ENCODE measurements around the gene STEAP2. TPM values are rescaled to one million over a fixed set of nuclear protein-coding genes. Genes with fewer than 3 reads are reported as not detected.

The STEAP2 gene
- 10 to 100 TPM; 29.9 to 46.3 (median 42.5) TPM for total RNA-seq
- polyA plus RNA-seq, result 16.7 TPM
- long read RNA-seq, donor 1, full-length matches to known transcripts, result 8 of 15 reads
- long read RNA-seq, donor 1, partial matches to known transcripts, result 3 of 15 reads
- long read RNA-seq, donor 1, other reads (novel, unspliced or antisense), result 4 of 15 reads
- long read RNA-seq, donor 2, full-length matches to known transcripts, result 2 of 7 reads
- long read RNA-seq, donor 2, partial matches to known transcripts, result 2 of 7 reads
- long read RNA-seq, donor 2, other reads (novel, unspliced or antisense), result 3 of 7 reads
- long read RNA-seq, donor 3, full-length matches to known transcripts, result 5 of 22 reads
- long read RNA-seq, donor 3, partial matches to known transcripts, result 7 of 22 reads
- long read RNA-seq, donor 3, other reads (novel, unspliced or antisense), result 10 of 22 reads
- long read RNA-seq, donor 4, full-length matches to known transcripts, result 2 of 8 reads
- long read RNA-seq, donor 4, partial matches to known transcripts, result 0 of 8 reads
- long read RNA-seq, donor 4, other reads (novel, unspliced or antisense), result 6 of 8 reads

DNA sequence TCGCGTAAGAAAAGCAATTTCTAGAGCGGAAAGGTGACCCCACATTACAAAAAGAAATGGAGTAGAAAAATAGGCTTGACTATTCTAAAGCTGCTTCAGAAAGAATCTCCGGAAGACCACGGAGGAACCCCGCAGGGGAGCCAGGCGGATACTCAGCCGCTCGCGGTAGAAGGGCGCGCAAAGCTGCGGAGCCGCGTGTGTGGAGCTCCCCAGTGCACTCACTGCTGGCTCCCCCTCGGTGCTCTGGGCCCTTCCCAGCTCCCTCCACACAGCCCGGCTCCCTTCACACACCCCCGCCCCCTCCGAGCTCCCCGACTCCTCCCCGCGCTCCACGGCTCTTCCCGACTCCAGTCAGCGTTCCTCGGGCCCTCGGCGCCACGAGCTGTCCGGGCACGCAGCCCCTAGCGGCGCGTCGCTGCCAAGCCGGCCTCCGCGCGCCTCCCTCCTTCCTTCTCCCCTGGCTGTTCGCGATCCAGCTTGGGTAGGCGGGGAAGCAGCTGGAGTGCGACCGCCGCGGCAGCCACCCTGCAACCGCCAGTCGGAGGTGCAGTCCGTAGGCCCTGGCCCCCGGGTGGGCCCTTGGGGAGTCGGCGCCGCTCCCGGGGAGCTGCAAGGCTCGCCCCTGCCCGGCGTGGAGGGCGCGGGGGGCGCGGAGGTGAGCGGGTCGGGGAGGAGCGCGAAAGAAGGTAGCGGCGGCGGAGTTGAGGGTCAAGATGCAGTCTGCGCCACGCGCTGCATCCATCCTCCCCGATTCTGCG, at the start of gene STEAP2:
STEAP2 (plus strand) TSS at position 350 of the 758 bp plus-strand sequence. CDS start 13,343 bp downstream, outside the sequence.
- intact Hi-C loops (cut with DNase I), result no loop called here
- Histone ChIP-seq H3K9me3 (ENCODE audit: control insufficient read depth, low read length) (no peaks in the 10 kb centered on the region), H3K4me1 (ENCODE audit: control insufficient read depth, insufficient read depth, low read length) (no peaks in the 10 kb centered on the region), H3K27me3 (ENCODE audit: control insufficient read depth, insufficient read depth) (no peaks in the 10 kb centered on the region), H3K27ac (ENCODE audit: low read length) (peak within 1 kb of the TSS; percentile 91), H3K4me3 (ENCODE audit: low read length) (peak within 1 kb of the TSS; percentile 66)
- DNase-seq (peak; percentile 93 to 97 (median 96)), ATAC-seq (peak; percentile 100)
- under 1% methylated on average over 73 of the region's 73 CpGs for WGBS

DNA sequence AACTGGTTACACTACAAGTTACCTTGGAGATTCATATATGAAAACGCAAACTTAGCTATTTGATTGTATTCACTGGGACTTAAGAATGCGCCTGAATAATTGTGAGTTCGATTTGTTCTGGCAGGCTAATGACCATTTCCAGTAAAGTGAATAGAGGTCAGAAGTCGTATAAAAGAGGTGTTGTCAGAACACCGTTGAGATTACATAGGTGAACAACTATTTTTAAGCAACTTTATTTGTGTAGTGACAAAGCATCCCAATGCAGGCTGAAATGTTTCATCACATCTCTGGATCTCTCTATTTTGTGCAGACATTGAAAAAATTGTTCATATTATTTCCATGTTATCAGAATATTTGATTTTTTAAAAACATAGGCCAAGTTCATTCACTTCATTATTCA, 48.0 kb upstream of the STEAP2 start:
- intact Hi-C loops (cut with DNase I), result loop anchor here in 1 of 4 donors (10.0 kb wide), 1 partner anchor 271 kb away; no protein-coding TSS in a partner anchor
- DNase-seq (no peak), ATAC-seq (no peak)
- H3K9me3 ChIP-seq (ENCODE audit: control insufficient read depth, low read length), result no peaks in the 10 kb centered on the region
- H3K4me1 ChIP-seq (ENCODE audit: control insufficient read depth, insufficient read depth, low read length), result no peaks in the 10 kb centered on the region
- no peak overlapping the region for H3K27ac ChIP-seq (ENCODE audit: low read length)
- 86% methylated on average over 5 of the region's 5 CpGs for WGBS
- H3K4me3 ChIP-seq (ENCODE audit: low read length), result no peak overlapping the region
- H3K27me3 ChIP-seq (ENCODE audit: control insufficient read depth, insufficient read depth), result no peaks in the 10 kb centered on the region

DNA sequence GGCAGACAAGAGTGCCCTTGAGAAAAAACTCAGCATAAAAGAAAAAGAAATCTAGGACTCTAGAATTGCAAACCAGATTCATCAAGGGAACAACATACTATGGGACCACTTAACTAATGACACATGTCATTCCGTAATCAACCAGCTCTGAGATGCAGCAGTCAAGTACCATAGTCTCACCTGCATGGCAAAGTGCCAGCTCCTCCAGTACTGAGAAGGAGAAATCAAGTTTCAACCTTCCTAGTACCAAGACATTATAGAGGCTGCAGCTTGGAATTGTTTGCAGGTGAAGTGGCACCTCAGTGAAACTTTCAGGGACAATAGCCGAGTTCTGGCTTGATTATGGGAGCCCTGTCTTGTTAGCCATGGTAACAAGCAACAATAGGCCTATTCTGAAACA, 45.8 kb upstream of the STEAP2 start:
- intact Hi-C loops (cut with DNase I), result loop anchor here in 1 of 4 donors (10.0 kb wide), 1 partner anchor 269 kb away; no protein-coding TSS in a partner anchor
- no peak for DNase-seq
- Histone ChIP-seq H3K27me3 (ENCODE audit: control insufficient read depth, insufficient read depth) (no peaks in the 10 kb centered on the region), H3K4me1 (ENCODE audit: control insufficient read depth, insufficient read depth, low read length) (no peaks in the 10 kb centered on the region), H3K27ac (ENCODE audit: low read length) (no peak overlapping the region), H3K4me3 (ENCODE audit: low read length) (no peak overlapping the region), H3K9me3 (ENCODE audit: control insufficient read depth, low read length) (no peaks in the 10 kb centered on the region)
- 75% methylated on average over 2 of the region's 2 CpGs for WGBS
- ATAC-seq, result no peak

DNA sequence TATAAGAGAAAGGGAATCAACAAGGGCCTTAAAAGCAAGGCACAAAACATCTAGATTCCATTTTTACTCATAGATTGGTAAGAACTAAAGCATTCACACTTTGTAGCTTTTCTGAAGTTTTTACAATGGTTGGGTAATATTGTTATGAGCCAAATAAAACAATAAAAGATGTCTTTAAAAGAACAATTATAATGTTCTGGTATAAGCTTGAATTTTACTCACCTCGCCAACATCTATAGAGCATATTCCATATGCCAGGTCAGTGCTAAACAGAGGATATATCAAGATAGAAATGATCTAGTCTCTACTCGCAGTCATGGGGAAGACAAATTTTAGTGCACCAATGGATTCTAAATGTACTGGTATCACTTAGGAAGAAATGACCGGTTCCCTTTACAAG, 45.4 kb upstream of the STEAP2 start:
- H3K9me3 ChIP-seq (ENCODE audit: control insufficient read depth, low read length), result no peaks in the 10 kb centered on the region
- no peaks in the 10 kb centered on the region for H3K4me1 ChIP-seq (ENCODE audit: control insufficient read depth, insufficient read depth, low read length)
- no peak for DNase-seq
- intact Hi-C loops (cut with DNase I), result loop anchor here in 1 of 4 donors (10.0 kb wide), 1 partner anchor 269 kb away; no protein-coding TSS in a partner anchor
- no peak overlapping the region for H3K27ac ChIP-seq (ENCODE audit: low read length)
- no peak overlapping the region for H3K4me3 ChIP-seq (ENCODE audit: low read length)
- no peaks in the 10 kb centered on the region for H3K27me3 ChIP-seq (ENCODE audit: control insufficient read depth, insufficient read depth)
- ATAC-seq, result no peak
- 87% methylated on average over 3 of the region's 3 CpGs for WGBS

DNA sequence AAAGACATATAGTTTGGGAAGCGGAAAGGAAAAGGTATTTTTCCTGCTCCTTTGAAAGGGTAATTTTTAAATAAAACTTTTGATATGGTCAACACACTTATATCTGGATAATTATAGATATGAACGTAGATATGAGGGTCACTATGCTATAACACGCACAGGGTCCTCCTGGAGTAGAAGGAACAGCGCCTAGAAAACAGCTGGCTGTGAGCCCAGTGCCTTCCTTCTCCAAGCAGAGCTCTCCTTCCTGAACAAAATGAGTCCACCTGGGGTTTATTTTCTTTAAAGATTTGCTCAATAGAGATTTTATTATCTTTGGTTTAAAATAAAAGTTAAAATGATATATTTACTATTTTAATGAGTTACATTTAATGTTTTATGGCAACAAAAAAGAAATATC, 44.2 kb upstream of the STEAP2 start:
- ATAC-seq, result no peak
- H3K27ac ChIP-seq (ENCODE audit: low read length), result no peak overlapping the region
- no peaks in the 10 kb centered on the region for H3K27me3 ChIP-seq (ENCODE audit: control insufficient read depth, insufficient read depth)
- intact Hi-C loops (cut with DNase I), result loop anchor here in 1 of 4 donors (10.0 kb wide), 1 partner anchor 267 kb away; no protein-coding TSS in a partner anchor
- WGBS, result 61% methylated on average over 4 of the region's 4 CpGs
- H3K4me3 ChIP-seq (ENCODE audit: low read length), result no peak overlapping the region
- H3K4me1 ChIP-seq (ENCODE audit: control insufficient read depth, insufficient read depth, low read length), result no peaks in the 10 kb centered on the region
- DNase-seq, result no peak
- H3K9me3 ChIP-seq (ENCODE audit: control insufficient read depth, low read length), result no peaks in the 10 kb centered on the region

DNA sequence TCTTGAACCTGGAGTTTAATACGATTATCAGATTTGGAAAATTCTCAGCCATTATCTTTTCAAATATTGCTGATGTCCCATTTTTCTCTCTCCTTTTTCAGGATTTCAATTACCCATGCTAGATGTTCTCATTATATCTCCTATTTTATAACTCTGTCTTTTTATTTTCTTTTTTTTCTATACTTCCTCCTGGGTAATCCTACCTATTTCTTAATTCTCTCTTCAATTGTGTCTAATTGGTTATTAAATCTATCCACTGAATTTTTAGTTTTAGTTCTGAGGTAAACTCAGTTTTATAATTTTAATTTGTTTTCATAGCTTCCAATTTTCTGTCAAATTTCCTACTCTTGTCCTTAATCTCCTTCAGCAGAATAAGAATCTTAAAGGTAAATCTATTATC, 41.6 kb upstream of the STEAP2 start:
- 96% methylated on average over 1 of the region's 1 CpG for WGBS
- H3K4me3 ChIP-seq (ENCODE audit: low read length), result no peak overlapping the region
- H3K9me3 ChIP-seq (ENCODE audit: control insufficient read depth, low read length), result no peaks in the 10 kb centered on the region
- no peak overlapping the region for H3K27ac ChIP-seq (ENCODE audit: low read length)
- ATAC-seq, result no peak
- no peaks in the 10 kb centered on the region for H3K4me1 ChIP-seq (ENCODE audit: control insufficient read depth, insufficient read depth, low read length)
- no peak for DNase-seq
- intact Hi-C loops (cut with DNase I), result loop anchor here in 1 of 4 donors (10.0 kb wide), 1 partner anchor 265 kb away; no protein-coding TSS in a partner anchor
- no peaks in the 10 kb centered on the region for H3K27me3 ChIP-seq (ENCODE audit: control insufficient read depth, insufficient read depth)

DNA sequence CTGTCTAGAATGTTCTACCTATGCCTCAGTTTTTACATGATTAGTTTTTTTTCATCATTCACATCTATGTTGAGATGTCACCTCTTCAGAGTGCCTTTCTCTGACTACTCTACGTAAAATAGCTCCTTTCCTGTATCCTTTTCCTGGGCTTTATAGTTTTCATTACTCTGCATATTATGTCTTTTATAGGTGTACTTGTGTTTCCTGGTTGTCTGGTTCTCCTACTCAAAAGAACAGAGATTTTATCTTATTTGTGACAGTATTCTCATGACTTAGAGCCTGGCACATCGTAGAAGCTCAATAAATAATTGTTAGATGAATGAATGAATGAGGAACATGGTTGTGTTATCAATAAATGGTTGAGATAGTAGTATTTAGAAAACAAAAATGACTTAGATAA, 39.4 kb upstream of the STEAP2 start:
- no peak for ATAC-seq
- no peak overlapping the region for H3K4me3 ChIP-seq (ENCODE audit: low read length)
- DNase-seq, result no peak
- H3K4me1 ChIP-seq (ENCODE audit: control insufficient read depth, insufficient read depth, low read length), result no peaks in the 10 kb centered on the region
- no peak overlapping the region for H3K27ac ChIP-seq (ENCODE audit: low read length)
- no peaks in the 10 kb centered on the region for H3K27me3 ChIP-seq (ENCODE audit: control insufficient read depth, insufficient read depth)
- intact Hi-C loops (cut with DNase I), result no loop called here
- H3K9me3 ChIP-seq (ENCODE audit: control insufficient read depth, low read length), result no peaks in the 10 kb centered on the region
- WGBS, result 76% methylated on average over 2 of the region's 2 CpGs

DNA sequence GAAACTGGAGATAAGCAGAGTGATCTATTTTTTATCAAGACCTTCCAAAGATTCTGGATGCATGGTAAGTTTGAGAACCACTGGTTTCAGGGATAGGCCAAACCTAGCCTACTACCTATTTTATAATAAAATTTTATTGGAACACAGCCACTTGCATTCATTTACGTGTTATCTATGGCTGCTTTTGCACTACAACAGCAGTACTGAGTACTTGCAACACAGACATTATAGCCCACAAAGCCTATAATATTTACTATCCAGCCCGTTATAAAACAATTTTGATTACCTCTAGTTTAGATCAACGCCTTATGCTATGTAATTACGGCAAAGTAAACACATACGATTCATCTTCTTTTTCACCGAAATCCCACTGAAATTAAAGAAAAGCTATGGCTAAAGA, 38.9 kb upstream of the STEAP2 start:
- Histone ChIP-seq H3K4me1 (ENCODE audit: control insufficient read depth, insufficient read depth, low read length) (no peaks in the 10 kb centered on the region), H3K4me3 (ENCODE audit: low read length) (no peak overlapping the region), H3K9me3 (ENCODE audit: control insufficient read depth, low read length) (no peaks in the 10 kb centered on the region), H3K27ac (ENCODE audit: low read length) (no peak overlapping the region), H3K27me3 (ENCODE audit: control insufficient read depth, insufficient read depth) (no peaks in the 10 kb centered on the region)
- 90% methylated on average over 6 of the region's 6 CpGs for WGBS
- intact Hi-C loops (cut with DNase I), result no loop called here
- ATAC-seq (no peak), DNase-seq (no peak)

DNA sequence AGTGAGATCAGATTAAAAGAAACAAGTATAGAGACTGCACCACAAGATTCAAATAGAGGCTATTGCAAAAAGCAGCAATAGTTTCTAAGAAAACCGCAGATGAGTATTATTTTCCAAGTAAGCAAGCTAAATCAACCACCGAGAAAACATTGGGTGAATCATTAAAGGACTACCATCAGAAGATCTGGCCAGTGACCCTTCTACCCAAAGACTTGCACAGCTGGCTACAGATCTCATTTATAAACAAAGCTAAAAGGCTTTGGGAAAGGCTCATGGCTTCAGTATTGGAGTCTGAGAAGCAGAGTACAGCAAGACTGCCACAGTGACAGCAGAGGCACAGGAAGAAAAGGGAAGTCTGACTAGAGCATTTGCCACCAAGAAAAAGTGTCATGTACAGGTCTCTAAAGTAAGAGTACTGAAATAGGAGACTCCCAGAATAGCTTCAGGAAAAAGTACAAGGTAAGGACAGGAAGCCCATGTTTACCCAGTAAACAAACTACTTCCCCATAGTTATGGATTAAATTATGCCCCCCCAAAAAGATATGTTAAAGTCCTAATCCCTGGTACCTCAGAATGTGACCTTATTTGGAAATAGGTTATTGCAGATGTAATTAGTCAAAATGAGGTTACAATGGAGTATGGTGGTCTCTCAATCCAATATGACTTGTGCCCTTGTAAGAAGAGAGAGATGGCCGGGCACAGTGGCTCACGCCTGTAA, 38.3 kb upstream of the STEAP2 start:
- ATAC-seq (no peak), DNase-seq (no peak)
- intact Hi-C loops (cut with DNase I), result no loop called here
- Histone ChIP-seq H3K27ac (ENCODE audit: low read length) (no peak overlapping the region), H3K4me3 (ENCODE audit: low read length) (no peak overlapping the region), H3K9me3 (ENCODE audit: control insufficient read depth, low read length) (no peaks in the 10 kb centered on the region), H3K27me3 (ENCODE audit: control insufficient read depth, insufficient read depth) (no peaks in the 10 kb centered on the region), H3K4me1 (ENCODE audit: control insufficient read depth, insufficient read depth, low read length) (no peaks in the 10 kb centered on the region)
- 85% methylated on average over 4 of the region's 4 CpGs for WGBS

DNA sequence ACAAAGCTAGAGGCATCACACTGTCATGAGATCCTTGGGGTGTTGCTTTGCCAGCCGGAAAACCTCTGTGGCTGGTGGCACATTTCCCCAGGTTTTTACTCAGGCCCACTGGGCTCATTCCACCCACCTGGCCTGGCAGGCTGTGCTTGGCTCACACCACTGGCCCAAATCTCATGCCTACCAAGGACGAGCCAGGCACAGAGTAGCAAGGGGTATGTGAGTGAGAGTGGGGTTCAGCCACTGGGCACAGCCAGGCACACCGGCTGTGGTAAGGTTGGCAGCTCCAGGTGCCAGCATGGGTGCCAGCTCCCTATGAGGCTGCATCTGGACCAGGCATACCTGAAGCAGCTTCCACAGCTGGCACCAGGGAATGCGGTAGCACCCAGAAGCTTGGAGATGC, 35.9 kb upstream of the STEAP2 start:
- no peaks in the 10 kb centered on the region for H3K9me3 ChIP-seq (ENCODE audit: control insufficient read depth, low read length)
- H3K27me3 ChIP-seq (ENCODE audit: control insufficient read depth, insufficient read depth), result no peaks in the 10 kb centered on the region
- no peaks in the 10 kb centered on the region for H3K4me1 ChIP-seq (ENCODE audit: control insufficient read depth, insufficient read depth, low read length)
- 92% methylated on average over 4 of the region's 4 CpGs for WGBS
- no peak overlapping the region for H3K27ac ChIP-seq (ENCODE audit: low read length)
- ATAC-seq (no peak), DNase-seq (no peak)
- intact Hi-C loops (cut with DNase I), result no loop called here
- no peak overlapping the region for H3K4me3 ChIP-seq (ENCODE audit: low read length)

Data from right cardiac atrium (tissue), 5 donors.